IMR-90 (cell line): ENCODE data around the gene CTSC. TPM values are rescaled to one million over a fixed set of nuclear protein-coding genes. Genes with fewer than 3 reads are reported as not detected.
A peak's percentile ranks its signal among the peaks of the same experiment; 100 is the strongest.

ENCODE experiments used
- ATAC-seq: fragments of 200-7000 bp; cut with Tn5 transposase; 2 replicates; pipeline ENCODE4 v1.9.1; 2020; ENCODE audit warnings: low read depth, mild to moderate bottlenecking, moderate library complexity
- BruUV-seq: library from RNA; stranded (reverse); fragments of 400-500 nt; replicated peaks from 2 replicates; lab custom pipeline; 2021; lab: Mats Ljungman, UMichigan
- CTCF ChIA-PET: fragments of 300-600 bp; formaldehyde crosslinking; extraction: SDS; loops from one replicate; lab custom pipeline; 2021; ENCODE audit warnings: antibody characterized with exemption; lab: Yijun Ruan, JAX
- POLR2A ChIA-PET: fragments of 300-600 bp; sonication (Branson Sonifier 250); formaldehyde crosslinking; loops from one replicate; lab custom pipeline; 2022; ENCODE audit warnings: antibody characterized with exemption; ENCODE audit not compliant: unreplicated experiment; lab: Charles Lee
- DNase-seq: peaks from one replicate; pipeline ENCODE4 v3.0.0; 2013
- H2AFZ ChIP-seq: replicated peaks from 2 replicates; pipeline ENCODE3; 2013; ENCODE audit warnings: low read length, mild to moderate bottlenecking; ENCODE audit not compliant: poor library complexity
- H2AK5ac ChIP-seq: 2 replicates; pipeline ENCODE4 v1.6.1; 2013; ENCODE audit warnings: low read depth, low read length, inconsistent platforms
- H2AK9ac ChIP-seq: replicated peaks from 2 replicates; pipeline ENCODE3; 2013; ENCODE audit warnings: mild to moderate bottlenecking, low read depth, low read length, moderate library complexity; ENCODE audit not compliant: poor library complexity
- H2BK120ac ChIP-seq: 2 replicates; pipeline ENCODE4 v1.6.1; 2013; ENCODE audit warnings: low read depth, low read length, inconsistent platforms
- H2BK15ac ChIP-seq: 3 replicates; pipeline ENCODE4 v1.6.1; 2013; ENCODE audit warnings: low read depth, low read length, inconsistent platforms
- H2BK20ac ChIP-seq: 2 replicates; pipeline ENCODE4 v1.6.1; 2013; ENCODE audit warnings: low read depth, mild to moderate bottlenecking, inconsistent platforms, low read length, moderate library complexity
- H2BK5ac ChIP-seq: 2 replicates; pipeline ENCODE4 v1.6.1; 2013; ENCODE audit warnings: mild to moderate bottlenecking, low read depth, low read length, inconsistent platforms; ENCODE audit not compliant: poor library complexity, severe bottlenecking
- H3K14ac ChIP-seq: replicated peaks from 2 replicates; pipeline ENCODE4 v1.6.1; 2013; ENCODE audit warnings: low read depth, low read length, inconsistent platforms
- H3K18ac ChIP-seq: 2 replicates; pipeline ENCODE4 v1.6.1; 2013; ENCODE audit warnings: low read depth, low read length, control low read depth
- H3K23ac ChIP-seq: 2 replicates; pipeline ENCODE4 v1.6.1; 2013; ENCODE audit warnings: low read depth, low read length, inconsistent platforms
- H3K27ac ChIP-seq: 2 replicates; pipeline ENCODE4 v1.5.1; 2013; ENCODE audit warnings: mild to moderate bottlenecking, control low read depth, low read length; ENCODE audit not compliant: insufficient read depth
- H3K27me3 ChIP-seq: 2 replicates; pipeline ENCODE4 v1.6.1; 2013; ENCODE audit warnings: low read length; ENCODE audit not compliant: control insufficient read depth, insufficient read depth
- H3K36me3 ChIP-seq: 2 replicates; pipeline ENCODE4 v1.6.1; 2013; ENCODE audit warnings: low read length, mixed read lengths; ENCODE audit not compliant: control insufficient read depth, insufficient read depth
- H3K4ac ChIP-seq: 2 replicates; pipeline ENCODE4 v1.6.1; 2013; ENCODE audit warnings: low read depth, low read length, inconsistent platforms
- H3K4me1 ChIP-seq: 2 replicates; pipeline ENCODE4 v1.6.1; 2013; ENCODE audit warnings: low read length, mixed read lengths; ENCODE audit not compliant: control insufficient read depth, insufficient read depth
- H3K4me2 ChIP-seq: 2 replicates; pipeline ENCODE4 v1.6.1; 2013; ENCODE audit warnings: low read depth, mild to moderate bottlenecking, control low read depth, low read length, moderate library complexity
- H3K4me3 ChIP-seq: 2 replicates; pipeline ENCODE4 v1.5.1; 2013; ENCODE audit warnings: low read depth, mild to moderate bottlenecking, control low read depth, low read length, moderate library complexity; ENCODE audit not compliant: insufficient read depth
- H3K56ac ChIP-seq: 2 replicates; pipeline ENCODE4 v1.6.1; 2013; ENCODE audit warnings: low read length, inconsistent platforms; ENCODE audit not compliant: insufficient read depth; ENCODE audit errors: extremely low read depth
- H3K79me1 ChIP-seq, 2 experiments: 2 replicates each; pipeline ENCODE4 v1.6.1; 2013; ENCODE audit warnings: low read length in 2 of 2, inconsistent platforms in 1 of 2, low read depth in 1 of 2
- H3K9ac ChIP-seq: 2 replicates; pipeline ENCODE4 v1.6.1; 2013; ENCODE audit warnings: low read depth, low read length, control low read depth
- H3K9me1 ChIP-seq: 2 replicates; pipeline ENCODE4 v1.6.1; 2013; ENCODE audit warnings: low read length, inconsistent platforms; ENCODE audit not compliant: insufficient read depth
- H3K9me3 ChIP-seq: 2 replicates; pipeline ENCODE4 v1.6.1; 2013; ENCODE audit warnings: low read length; ENCODE audit not compliant: control insufficient read depth, insufficient read depth
- H4K20me1 ChIP-seq: 2 replicates; pipeline ENCODE4 v1.6.1; 2013; ENCODE audit warnings: low read length, inconsistent platforms; ENCODE audit not compliant: insufficient read depth
- H4K5ac ChIP-seq: 2 replicates; pipeline ENCODE4 v1.6.1; 2013; ENCODE audit warnings: mild to moderate bottlenecking, low read depth, low read length, control low read depth
- H4K8ac ChIP-seq, 2 experiments: 2 replicates each; pipeline ENCODE4 v1.6.1; 2013; ENCODE audit warnings: low read depth in 2 of 2, low read length in 2 of 2, control low read depth in 1 of 2, inconsistent platforms in 1 of 2
- H4K91ac ChIP-seq: 2 replicates; pipeline ENCODE4 v1.6.1; 2013; ENCODE audit warnings: low read depth, low read length, inconsistent platforms; ENCODE audit not compliant: insufficient read depth
- BHLHE40 ChIP-seq: fragments of 150-350 bp; IDR thresholded peaks from 2 replicates; pipeline ENCODE4 v1.6.1; 2016; ENCODE audit warnings: mild to moderate bottlenecking, low read depth, low read length
- CEBPB ChIP-seq: IDR thresholded peaks from 2 replicates; pipeline ENCODE4 v1.6.1; 2012; ENCODE audit warnings: low read depth, low read length, improper control_type of control experiment
- CHD1 ChIP-seq: IDR thresholded peaks from 2 replicates; pipeline ENCODE4 v1.6.1; 2012; ENCODE audit warnings: low read depth, low read length, improper control_type of control experiment
- CTCF ChIP-seq: conservative IDR thresholded peaks from 2 replicates; pipeline ENCODE4 v1.5.1; 2012; ENCODE audit warnings: mild to moderate bottlenecking, low read depth, low read length, improper control_type of control experiment
- ELK1 ChIP-seq: fragments of 150-350 bp; IDR thresholded peaks from 2 replicates; pipeline ENCODE4 v1.6.1; 2016; ENCODE audit warnings: low read depth, mild to moderate bottlenecking, low read length, moderate library complexity, borderline replicate concordance
- FOS ChIP-seq: fragments of 150-350 bp; IDR thresholded peaks from 2 replicates; pipeline ENCODE4 v1.6.1; 2016; ENCODE audit warnings: low read depth, low read length
- MAFK ChIP-seq: IDR thresholded peaks from 2 replicates; pipeline ENCODE4 v1.6.1; 2012; ENCODE audit warnings: low read depth, low read length, improper control_type of control experiment
- MAZ ChIP-seq: IDR thresholded peaks from 2 replicates; pipeline ENCODE4 v1.6.1; 2012; ENCODE audit warnings: low read depth, mild to moderate bottlenecking, low read length, improper control_type of control experiment, moderate library complexity, borderline replicate concordance
- MXI1 ChIP-seq: IDR thresholded peaks from 2 replicates; pipeline ENCODE4 v1.6.1; 2012; ENCODE audit warnings: low read depth, mild to moderate bottlenecking, low read length, moderate library complexity, borderline replicate concordance
- NFE2L2 ChIP-seq: fragments of 150-350 bp; IDR thresholded peaks from 2 replicates; pipeline ENCODE4 v1.6.1; 2016; ENCODE audit warnings: low read depth, mild to moderate bottlenecking, low read length
- RAD21 ChIP-seq: IDR thresholded peaks from 2 replicates; pipeline ENCODE4 v1.6.1; 2012; ENCODE audit warnings: low read length, improper control_type of control experiment
- RCOR1 ChIP-seq: IDR thresholded peaks from 2 replicates; pipeline ENCODE4 v1.6.1; 2012; ENCODE audit warnings: mild to moderate bottlenecking, low read length, improper control_type of control experiment; ENCODE audit not compliant: insufficient replicate concordance
- RFX5 ChIP-seq: IDR thresholded peaks from 2 replicates; pipeline ENCODE4 v1.8.0; 2012; ENCODE audit warnings: low read depth, mild to moderate bottlenecking, low read length, moderate library complexity
- SMC3 ChIP-seq: fragments of 150-350 bp; IDR thresholded peaks from 2 replicates; pipeline ENCODE4 v1.6.1; 2016; ENCODE audit warnings: low read depth, mild to moderate bottlenecking, antibody characterized with exemption, low read length, moderate library complexity
- USF2 ChIP-seq: fragments of 150-350 bp; IDR thresholded peaks from 2 replicates; pipeline ENCODE4 v1.6.1; 2017; ENCODE audit warnings: mild to moderate bottlenecking, antibody characterized with exemption, low read length, low read depth
- WGBS, 2 experiments: methylation state at CpG; one replicate each; pipeline versions ENCODE4 v1.1.5 to v1.1.7; 2013; ENCODE audit warnings: missing lambda C conversion rate in 2 of 2; ENCODE audit not compliant: insufficient read length in 1 of 2; ENCODE audit errors: extremely low coverage in 2 of 2; 5-methylcytosine and 5-hydroxymethylcytosine counted together
- dilution Hi-C: fragments of 300-500 bp; cut with HindIII; formaldehyde crosslinking; loops from one replicate; pipeline ENCODE4 v1.14.3; 2018; ENCODE audit warnings: low sequenced_read_pairs; ENCODE audit not compliant: unreplicated experiment
- in situ Hi-C: fragments of 300-500 bp; cut with MboI; formaldehyde crosslinking; loops from 3 replicates; pipeline ENCODE4 v1.14.3; 2019; ENCODE audit warnings: low sequenced_read_pairs, inconsistent platforms, mixed read lengths
- intact Hi-C: fragments of 100-400 bp; cut with micrococcal nuclease; formaldehyde crosslinking; loops from 2 replicates; pipeline ENCODE4 v1.10.0; 2022
- polyA plus RNA-seq, 3 experiments: library from polyadenylated mRNA; depleted of rRNA; stranded (reverse); fragments of >200 nt; gene quantifications; 2 replicates each; pipeline ENCODE4 v1.2.3, GENCODE V29; 2012; ENCODE audit warnings: low replicate concordance in 1 of 3
- total RNA-seq: library from RNA; depleted of rRNA; stranded (reverse); fragments of >200 nt; gene quantifications from 2 replicates; pipeline ENCODE4 v1.2.3, GENCODE V29; 2012

CTSC gene
- total and polyA plus RNA-seq, 2 of the 4 experiments (the other 2 are of a cell fraction) = 208 to 299 TPM

GRCh38 chr11:88320149-88320559 is 17.4 kb downstream of the CTSC start:
- peak overlapping the region; percentile 62; the same call in 1 of the 2 replicates for H3K4ac ChIP-seq
- H3K14ac ChIP-seq = 0 out of 2 replicates have a peak overlapping the region, but pooled peaks have one; percentile 57
- no peak overlapping the region for H3K9ac ChIP-seq
- H3K36me3 ChIP-seq = peaks cover 15% of the 10 kb centered on the region
- H3K79me1 ChIP-seq = peaks cover 4 to 37% of the 10 kb centered on the region in 2 experiments
- peak overlapping the region; percentile 56; the same call in 1 of the 2 replicates for H2BK20ac ChIP-seq
- peak; percentile 79 for ATAC-seq
- H4K91ac ChIP-seq = no peak overlapping the region
- H3K9me1 ChIP-seq = peaks cover 3% of the 10 kb centered on the region; the same call in 1 of the 2 replicates
- H4K5ac ChIP-seq = no peak overlapping the region
- in situ Hi-C loops (loop anchor here (25.0 kb wide), 1 partner anchor 217 kb away; no protein-coding TSS in a partner anchor), dilution Hi-C loops (no loop called here), intact Hi-C loops (loop anchor here (5.0 kb wide), 1 partner anchor 162 kb away; no protein-coding TSS in a partner anchor)
- ChIA-PET POLR2A (interaction anchor here (1.2 kb wide), 1 partner anchor 216 kb away, joined by 4 read pairs; no protein-coding TSS in a partner anchor), CTCF (interaction anchor here (0.9 kb wide), 1 partner anchor 9 kb away, joined by 3 read pairs; no protein-coding TSS in a partner anchor)
- H2BK5ac ChIP-seq = peak overlapping the region; percentile 64
- H2BK120ac ChIP-seq = peak overlapping the region; percentile 46; the same call in 1 of the 2 replicates
- no peaks in the 10 kb centered on the region for H3K27me3 ChIP-seq
- H3K4me3 ChIP-seq = no peak overlapping the region
- peak overlapping the region; percentile 5; the same call in 1 of the 2 replicates for H3K27ac ChIP-seq
- H3K56ac ChIP-seq = no peak overlapping the region
- H3K9me3 ChIP-seq = no peaks in the 10 kb centered on the region
- H3K23ac ChIP-seq = 0 out of 2 replicates have a peak overlapping the region, but pooled peaks have one; percentile 70
- peak overlapping the region; percentile 58 for H3K4me2 ChIP-seq
- no TSS peak for BruUV-seq
- H2BK15ac ChIP-seq = no peak overlapping the region
- H4K8ac ChIP-seq = peak overlapping the region in 1 of 2 experiments; percentile 52; a peak in 1 of 4 replicates
- peaks cover 11% of the 10 kb centered on the region for H4K20me1 ChIP-seq
- no peak overlapping the region for H2AFZ ChIP-seq
- no CpG with 5 or more reads among the region's 2 CpGs for WGBS, 2 experiments
- H3K4me1 ChIP-seq = peaks cover 2% of the 10 kb centered on the region; the same call in 1 of the 2 replicates
- peak; percentile 76 for DNase-seq
- H2AK9ac ChIP-seq = no peak overlapping the region
- no peak overlapping the region for H2AK5ac ChIP-seq
- no peak overlapping the region for H3K18ac ChIP-seq
- TF ChIP-seq RCOR1 (no peak), USF2 (no peak), MAZ (no peak), RFX5 (no peak), FOS (no peak), NFE2L2 (no peak), CEBPB (no peak), CHD1 (no peak), SMC3 (no peak), MAFK (no peak), RAD21 (no peak), CTCF (no peak), ELK1 (no peak), MXI1 (no peak), BHLHE40 (no peak)
